Panc1 (cell line): ENCODE data around the gene OR11A1. TPM values are rescaled to one million over a fixed set of nuclear protein-coding genes. Genes with fewer than 3 reads are reported as not detected.

ENCODE experiments used
- ATAC-seq: fragments of 200-7000 bp; cut with Tn5 transposase; 2 replicates; pipeline ENCODE4 v1.9.1; 2020; ENCODE audit warnings: mild to moderate bottlenecking, moderate library complexity
- BruUV-seq: library from RNA; stranded (reverse); fragments of 400-500 nt; replicated peaks from 2 replicates; lab custom pipeline; 2021; lab: Mats Ljungman, UMichigan
- CTCF ChIA-PET: fragments of 300-600 bp; sonication (Branson Sonifier 250); formaldehyde crosslinking; loops from one replicate; lab custom pipeline; 2022; ENCODE audit warnings: antibody characterized with exemption; lab: Charles Lee
- POLR2A ChIA-PET: fragments of 300-600 bp; sonication (Branson Sonifier 250); formaldehyde crosslinking; loops from one replicate; lab custom pipeline; 2022; ENCODE audit warnings: antibody characterized with exemption; lab: Charles Lee
- DNase-seq: peaks from one replicate; pipeline ENCODE4 v3.0.0-alpha.2; 2010; ENCODE audit warnings: low read depth, low spot score
- H3K27ac ChIP-seq: 2 replicates; pipeline ENCODE4 v1.5.1; 2011; ENCODE audit warnings: mild to moderate bottlenecking, low read length, inconsistent platforms
- H3K27me3 ChIP-seq: fragments of 200-500 bp; sonication (Bioruptor generic); 2 replicates; pipeline ENCODE4 v1.6.0; 2014; ENCODE audit warnings: low read length, inconsistent platforms; ENCODE audit not compliant: control insufficient read depth, insufficient read depth
- H3K36me3 ChIP-seq: fragments of 200-500 bp; sonication (Bioruptor generic); 2 replicates; pipeline ENCODE4 v1.5.1; 2014; ENCODE audit warnings: inconsistent platforms, mild to moderate bottlenecking, low read length, moderate library complexity; ENCODE audit not compliant: control insufficient read depth, insufficient read depth
- H3K4me1 ChIP-seq: 2 replicates; pipeline ENCODE4 v1.5.1; 2011; ENCODE audit warnings: inconsistent platforms, mild to moderate bottlenecking, low read length, moderate library complexity; ENCODE audit not compliant: control insufficient read depth, insufficient read depth
- H3K4me3 ChIP-seq, 2 experiments: 2 replicates each; pipeline ENCODE4 v1.5.1; 2011 to 2012; ENCODE audit warnings: low read depth in 2 of 2, low read length in 2 of 2, mild to moderate bottlenecking in 2 of 2, inconsistent platforms in 1 of 2, moderate library complexity in 1 of 2
- H3K9me3 ChIP-seq: fragments of 200-500 bp; sonication (Bioruptor generic); 2 replicates; pipeline ENCODE4 v1.5.1; 2014; ENCODE audit warnings: low read depth, mild to moderate bottlenecking, inconsistent platforms, low read length, moderate library complexity; ENCODE audit not compliant: control insufficient read depth, insufficient read depth
- CTCF ChIP-seq: fragments of 450-650 bp; IDR thresholded peaks from 2 replicates; pipeline ENCODE4 v1.5.1; 2017; ENCODE audit warnings: mild to moderate bottlenecking
- POLR2AphosphoS5 ChIP-seq: IDR thresholded peaks from 2 replicates; pipeline ENCODE4 v1.6.1; 2012; ENCODE audit warnings: mild to moderate bottlenecking, low read depth, low read length, moderate library complexity
- REST ChIP-seq, 2 experiments: IDR thresholded peaks; 2 replicates each; pipeline ENCODE4 v1.6.1; 2011 to 2012; ENCODE audit warnings: low read depth in 2 of 2, control low read depth in 1 of 2, low read length in 1 of 2, mild to moderate bottlenecking in 1 of 2, moderate library complexity in 1 of 2; ENCODE audit not compliant: insufficient read depth in 1 of 2
- SIN3A ChIP-seq: IDR thresholded peaks from 2 replicates; pipeline ENCODE4 v1.6.1; 2012; ENCODE audit warnings: low read depth, mild to moderate bottlenecking, low read length, moderate library complexity, borderline replicate concordance; ENCODE audit not compliant: insufficient read depth
- TCF7L2 ChIP-seq: IDR thresholded peaks from 2 replicates; pipeline ENCODE4 v1.6.1; 2011; ENCODE audit warnings: mild to moderate bottlenecking, low read depth, low read length, inconsistent platforms
- in situ Hi-C: cut with HindIII; loops from 2 replicates; pipeline ENCODE4 v1.10.0; 2016; ENCODE audit warnings: low sequenced_read_pairs, low pct_unique_long_range_greater_than_20kb
- intact Hi-C: fragments of 100-400 bp; cut with micrococcal nuclease; formaldehyde crosslinking; loops from one replicate; pipeline ENCODE4 v1.10.0; 2022; ENCODE audit not compliant: unreplicated experiment
- total RNA-seq: library from RNA; stranded (reverse); gene quantifications from one replicate; pipeline ENCODE4 v1.2.1, GENCODE V29; 2021; ENCODE audit not compliant: unreplicated experiment

Gene OR11A1
- total RNA-seq, 1 experiment from 2014 or later = not detected

- in situ Hi-C loops = no loop called here
- intact Hi-C loops = no loop called here
- CTCF ChIA-PET = no interaction called here
- Histone ChIP-seq H3K27ac (no peak within 1 kb of the TSS), H3K4me1 (no peaks in the 10 kb centered on the region), H3K4me3 (no peak within 1 kb of the TSS), H3K36me3 (no peaks in the 10 kb centered on the region), H3K27me3 (peaks cover 2% of the 10 kb centered on the region; the same call in 1 of the 2 replicates), H3K9me3 (no peaks in the 10 kb centered on the region)
- no peak for TF ChIP-seq SIN3A
- no peak for TF ChIP-seq TCF7L2
- no peak for TF ChIP-seq POLR2AphosphoS5
- no peak for TF ChIP-seq REST (IDR thresholded peaks at IDR 0.05; ENCODE audit: insufficient read depth in 1 of 2, low read depth in 2 of 2, low read length in 1 of 2)
- no peak for TF ChIP-seq CTCF
- BruUV-seq = no TSS peak
- POLR2A ChIA-PET = no interaction called here
- ATAC-seq (no peak), DNase-seq (no peak)
These were observed 61.5 kb downstream of the OR11A1 start, which contains the start of gene OR12D2 for GRCh38 chr6:29395331-29395730. Gene OR12D2 (plus strand): TSS chr6:29395631. CDS start chr6:29396700, 1,069 bp downstream.

- ATAC-seq = no peak
- no peak for DNase-seq
- Histone ChIP-seq H3K27me3 (no peaks in the 10 kb centered on the region; the same call in 1 of the 2 replicates), H3K36me3 (no peaks in the 10 kb centered on the region), H3K27ac (no peak overlapping the region), H3K4me1 (no peaks in the 10 kb centered on the region), H3K9me3 (no peaks in the 10 kb centered on the region), H3K4me3 (no peak overlapping the region)
- ChIA-PET POLR2A (no interaction called here), CTCF (no interaction called here)
- no peak for TF ChIP-seq REST (IDR thresholded peaks at IDR 0.05; ENCODE audit: insufficient read depth in 1 of 2, low read depth in 2 of 2, low read length in 1 of 2)
- TF ChIP-seq SIN3A = no peak
- no peak for TF ChIP-seq CTCF
- no peak for TF ChIP-seq TCF7L2
- TF ChIP-seq POLR2AphosphoS5 = no peak
- intact Hi-C loops = no loop called here
- in situ Hi-C loops = no loop called here
- BruUV-seq = no TSS peak
These were observed 68.3 kb downstream of the OR11A1 start for GRCh38 chr6:29388533-29388932.
